ENCODE results near the gene TMEM161A. TPM values are rescaled to one million over a fixed set of nuclear protein-coding genes. Genes with fewer than 3 reads are reported as not detected.

TMEM161A gene
- total and polyA plus RNA-seq, 2 of the 13 experiments (the other 11 are each of a cell fraction or from before 2014, with no cell fraction given) = 25.9 to 31.4 TPM

DNA sequence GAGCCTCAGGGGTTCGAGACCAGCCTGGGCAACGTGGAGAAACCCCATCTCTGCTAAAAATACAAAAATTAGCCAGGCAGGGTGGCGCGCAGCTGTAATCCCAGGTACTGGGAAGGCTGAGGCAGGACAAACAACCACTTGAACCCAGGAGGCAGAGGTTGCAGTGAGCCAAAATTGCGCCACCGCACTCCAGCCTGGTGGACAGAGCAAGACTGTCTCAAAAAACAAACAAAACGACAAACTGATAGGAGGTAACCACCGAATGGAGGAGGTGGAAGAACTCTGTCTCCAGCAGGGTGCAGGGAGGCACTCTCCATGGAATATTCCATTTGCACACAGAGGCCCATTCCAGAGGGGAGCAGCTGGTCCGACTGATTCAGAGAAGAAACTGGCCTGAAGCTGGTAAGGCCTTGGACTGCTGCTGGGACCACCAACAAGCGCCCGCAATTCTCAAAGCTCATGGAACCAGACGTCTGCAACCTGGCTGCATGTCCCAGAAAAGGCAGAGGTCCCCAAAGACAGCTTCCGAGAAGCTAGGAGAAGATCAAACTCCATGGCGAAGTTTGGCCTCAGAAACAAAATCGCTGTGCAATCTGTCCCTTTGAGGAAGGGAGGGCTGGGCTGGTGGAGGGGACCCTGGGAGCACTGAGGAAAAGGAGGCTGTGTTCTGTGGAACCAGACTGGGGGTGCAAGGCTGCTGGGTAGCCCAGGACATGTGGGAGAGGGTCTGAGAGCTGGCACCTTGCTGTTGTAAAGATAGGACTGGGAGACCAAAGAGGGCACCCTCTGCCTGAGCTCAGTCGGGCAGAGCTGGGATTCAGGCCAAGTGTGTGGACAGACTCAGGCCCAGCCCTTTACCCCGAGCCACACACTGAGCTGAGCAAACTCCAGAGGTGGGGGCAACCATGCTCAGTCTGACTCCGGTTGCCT is 39.3 kb downstream of the TMEM161A start (continued):
- TF ChIP-seq ZNF34 (CRISPR knock-in tag; IDR thresholded peaks at IDR 0.05; ENCODE audit: borderline replicate concordance) (no peak; the same call in 1 of the 2 replicates), UBTF (CRISPR knock-in tag; IDR thresholded peaks at IDR 0.05) (peak; percentile 46), U2AF1 (optimal IDR thresholded peaks at IDR 0.05; ENCODE audit: low read depth, low read length) (peak; percentile 53), FOXO1 (CRISPR knock-in tag; IDR thresholded peaks at IDR 0.05) (peak; percentile 21; the same call in 1 of the 2 replicates), RBM39 (IDR thresholded peaks at IDR 0.05; ENCODE audit: low read depth, low read length, poor library complexity, severe bottlenecking) (peak; percentile 51), ARHGAP35 (CRISPR knock-in tag; IDR thresholded peaks at IDR 0.05; ENCODE audit: borderline replicate concordance) (no peak), AGO1 (IDR thresholded peaks at IDR 0.05; ENCODE audit: low read depth, low read length, poor library complexity, severe bottlenecking) (no peak), ZMYM2 (CRISPR knock-in tag; IDR thresholded peaks at IDR 0.05) (peak; percentile 77; the same call in 1 of the 2 replicates), ZNF850 (CRISPR knock-in tag; conservative IDR thresholded peaks at IDR 0.05) (no peak), ZNF260 (CRISPR knock-in tag; IDR thresholded peaks at IDR 0.05; ENCODE audit: borderline replicate concordance, low read depth) (no peak), ZZZ3 (CRISPR knock-in tag; IDR thresholded peaks at IDR 0.05; ENCODE audit: borderline replicate concordance) (no peak), NFKB2 (CRISPR knock-in tag; IDR thresholded peaks at IDR 0.05; ENCODE audit: borderline replicate concordance) (no peak), ZGPAT (CRISPR knock-in tag; IDR thresholded peaks at IDR 0.05) (no peak; the same call in 1 of the 2 replicates)
- TF ChIP-seq, protein P1, sequence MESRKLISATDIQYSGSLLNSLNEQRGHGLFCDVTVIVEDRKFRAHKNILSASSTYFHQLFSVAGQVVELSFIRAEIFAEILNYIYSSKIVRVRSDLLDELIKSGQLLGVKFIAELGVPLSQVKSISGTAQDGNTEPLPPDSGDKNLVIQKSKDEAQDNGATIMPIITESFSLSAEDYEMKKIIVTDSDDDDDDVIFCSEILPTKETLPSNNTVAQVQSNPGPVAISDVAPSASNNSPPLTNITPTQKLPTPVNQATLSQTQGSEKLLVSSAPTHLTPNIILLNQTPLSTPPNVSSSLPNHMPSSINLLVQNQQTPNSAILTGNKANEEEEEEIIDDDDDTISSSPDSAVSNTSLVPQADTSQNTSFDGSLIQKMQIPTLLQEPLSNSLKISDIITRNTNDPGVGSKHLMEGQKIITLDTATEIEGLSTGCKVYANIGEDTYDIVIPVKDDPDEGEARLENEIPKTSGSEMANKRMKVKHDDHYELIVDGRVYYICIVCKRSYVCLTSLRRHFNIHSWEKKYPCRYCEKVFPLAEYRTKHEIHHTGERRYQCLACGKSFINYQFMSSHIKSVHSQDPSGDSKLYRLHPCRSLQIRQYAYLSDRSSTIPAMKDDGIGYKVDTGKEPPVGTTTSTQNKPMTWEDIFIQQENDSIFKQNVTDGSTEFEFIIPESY (CRISPR knock-in tag; IDR thresholded peaks at IDR 0.05) = no peak
- TF ChIP-seq, protein P2, sequence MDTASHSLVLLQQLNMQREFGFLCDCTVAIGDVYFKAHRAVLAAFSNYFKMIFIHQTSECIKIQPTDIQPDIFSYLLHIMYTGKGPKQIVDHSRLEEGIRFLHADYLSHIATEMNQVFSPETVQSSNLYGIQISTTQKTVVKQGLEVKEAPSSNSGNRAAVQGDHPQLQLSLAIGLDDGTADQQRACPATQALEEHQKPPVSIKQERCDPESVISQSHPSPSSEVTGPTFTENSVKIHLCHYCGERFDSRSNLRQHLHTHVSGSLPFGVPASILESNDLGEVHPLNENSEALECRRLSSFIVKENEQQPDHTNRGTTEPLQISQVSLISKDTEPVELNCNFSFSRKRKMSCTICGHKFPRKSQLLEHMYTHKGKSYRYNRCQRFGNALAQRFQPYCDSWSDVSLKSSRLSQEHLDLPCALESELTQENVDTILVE (CRISPR knock-in tag; IDR thresholded peaks at IDR 0.05) = peak; percentile 65; the same call in 1 of the 2 replicates
- TF ChIP-seq, protein P3, sequence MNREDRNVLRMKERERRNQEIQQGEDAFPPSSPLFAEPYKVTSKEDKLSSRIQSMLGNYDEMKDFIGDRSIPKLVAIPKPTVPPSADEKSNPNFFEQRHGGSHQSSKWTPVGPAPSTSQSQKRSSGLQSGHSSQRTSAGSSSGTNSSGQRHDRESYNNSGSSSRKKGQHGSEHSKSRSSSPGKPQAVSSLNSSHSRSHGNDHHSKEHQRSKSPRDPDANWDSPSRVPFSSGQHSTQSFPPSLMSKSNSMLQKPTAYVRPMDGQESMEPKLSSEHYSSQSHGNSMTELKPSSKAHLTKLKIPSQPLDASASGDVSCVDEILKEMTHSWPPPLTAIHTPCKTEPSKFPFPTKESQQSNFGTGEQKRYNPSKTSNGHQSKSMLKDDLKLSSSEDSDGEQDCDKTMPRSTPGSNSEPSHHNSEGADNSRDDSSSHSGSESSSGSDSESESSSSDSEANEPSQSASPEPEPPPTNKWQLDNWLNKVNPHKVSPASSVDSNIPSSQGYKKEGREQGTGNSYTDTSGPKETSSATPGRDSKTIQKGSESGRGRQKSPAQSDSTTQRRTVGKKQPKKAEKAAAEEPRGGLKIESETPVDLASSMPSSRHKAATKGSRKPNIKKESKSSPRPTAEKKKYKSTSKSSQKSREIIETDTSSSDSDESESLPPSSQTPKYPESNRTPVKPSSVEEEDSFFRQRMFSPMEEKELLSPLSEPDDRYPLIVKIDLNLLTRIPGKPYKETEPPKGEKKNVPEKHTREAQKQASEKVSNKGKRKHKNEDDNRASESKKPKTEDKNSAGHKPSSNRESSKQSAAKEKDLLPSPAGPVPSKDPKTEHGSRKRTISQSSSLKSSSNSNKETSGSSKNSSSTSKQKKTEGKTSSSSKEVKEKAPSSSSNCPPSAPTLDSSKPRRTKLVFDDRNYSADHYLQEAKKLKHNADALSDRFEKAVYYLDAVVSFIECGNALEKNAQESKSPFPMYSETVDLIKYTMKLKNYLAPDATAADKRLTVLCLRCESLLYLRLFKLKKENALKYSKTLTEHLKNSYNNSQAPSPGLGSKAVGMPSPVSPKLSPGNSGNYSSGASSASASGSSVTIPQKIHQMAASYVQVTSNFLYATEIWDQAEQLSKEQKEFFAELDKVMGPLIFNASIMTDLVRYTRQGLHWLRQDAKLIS (CRISPR knock-in tag; IDR thresholded peaks at IDR 0.05) = no peak
